Activated naive CD8-positive, alpha-beta T cell treated with anti-CD3 and anti-CD28 coated beads, Interleukin-2, amount 50 U/mL, for 24 hours (primary cell): Measurements from ENCODE around the gene USP4.
"Not testable (repeated sequence)": the region's sequence is repeated elsewhere in the genome, so short reads cannot be mapped to it uniquely, and the experiment has no call there.

Source experiments
- ATAC-seq: fragments of 150-1000 bp; cut with Tn5 transposase; one replicate; pipeline ENCODE4 v1.10.0; 2021
- DNase-seq: peaks from one replicate; pipeline ENCODE4 v3.0.0; 2021
- H3K27ac Mint-ChIP-seq: one replicate; pipeline ENCODE4 v1.8.0; 2021; ENCODE audit warnings: mild to moderate bottlenecking, mixed read lengths
- H3K27me3 Mint-ChIP-seq: one replicate; pipeline ENCODE4 v1.8.0; 2021; ENCODE audit warnings: mixed read lengths
- H3K36me3 Mint-ChIP-seq: one replicate; pipeline ENCODE4 v1.8.0; 2021; ENCODE audit warnings: low read depth, mixed read lengths
- H3K4me1 Mint-ChIP-seq: one replicate; pipeline ENCODE4 v1.8.0; 2021; ENCODE audit warnings: mixed read lengths
- H3K4me3 Mint-ChIP-seq: one replicate; pipeline ENCODE4 v1.8.0; 2021; ENCODE audit warnings: mild to moderate bottlenecking, moderate library complexity, mixed read lengths
- H3K9me3 Mint-ChIP-seq: one replicate; pipeline ENCODE4 v1.8.0; 2021; ENCODE audit warnings: mixed read lengths

The USP4 gene

GRCh38 chr3:49329186-49329585, 10.7 kb downstream of the USP4 start:
- peaks cover 50% of the 10 kb centered on the region for H3K36me3 Mint-ChIP-seq
- DNase-seq (no peak), ATAC-seq (no peak)
- no peak overlapping the region for H3K4me3 Mint-ChIP-seq
- no peaks in the 10 kb centered on the region for H3K9me3 Mint-ChIP-seq
- H3K4me1 Mint-ChIP-seq: peaks cover 12% of the 10 kb centered on the region
- no peak overlapping the region for H3K27ac Mint-ChIP-seq
- no peaks in the 10 kb centered on the region for H3K27me3 Mint-ChIP-seq

GRCh38 chr3:49328350-49328749, 11.5 kb downstream of the USP4 start:
- ATAC-seq, H3K4me3 Mint-ChIP-seq, H3K9me3 Mint-ChIP-seq, H3K4me1 Mint-ChIP-seq, H3K27ac Mint-ChIP-seq, H3K27me3 Mint-ChIP-seq, DNase-seq: not testable (repeated sequence)
- H3K36me3 Mint-ChIP-seq: peaks cover 50% of the 10 kb centered on the region

GRCh38 chr3:49327485-49327884, 12.4 kb downstream of the USP4 start:
- Mint-ChIP-seq H3K9me3 (no peaks in the 10 kb centered on the region), H3K4me3 (no peak overlapping the region), H3K27me3 (no peaks in the 10 kb centered on the region), H3K27ac (no peak overlapping the region), H3K36me3 (peaks cover 48% of the 10 kb centered on the region), H3K4me1 (no peaks in the 10 kb centered on the region)
- DNase-seq (no peak), ATAC-seq (no peak)

GRCh38 chr3:49324768-49325167, 15.1 kb downstream of the USP4 start:
- ATAC-seq: no peak

GRCh38 chr3:49316696-49317457, 23.0 kb downstream of the USP4 start:
- Mint-ChIP-seq H3K9me3 (no peaks in the 10 kb centered on the region), H3K4me1 (peaks cover 9% of the 10 kb centered on the region), H3K27me3 (no peaks in the 10 kb centered on the region), H3K36me3 (peaks cover 39% of the 10 kb centered on the region), H3K4me3 (no peak overlapping the region), H3K27ac (no peak overlapping the region)
- ATAC-seq: no peak
- DNase-seq: no peak

More at GRCh38 chr3:49324768-49325167, 15.1 kb downstream of the USP4 start:
- Mint-ChIP-seq H3K36me3 (peaks cover 58% of the 10 kb centered on the region), H3K27ac (no peak overlapping the region), H3K9me3 (no peaks in the 10 kb centered on the region), H3K4me3 (no peak overlapping the region), H3K4me1 (no peaks in the 10 kb centered on the region), H3K27me3 (no peaks in the 10 kb centered on the region)
- DNase-seq: no peak

- DNase-seq (no peak), ATAC-seq (peak; percentile 25)
- no peak overlapping the region for H3K4me3 Mint-ChIP-seq
- H3K27me3 Mint-ChIP-seq: no peaks in the 10 kb centered on the region
- H3K36me3 Mint-ChIP-seq: peaks cover 28% of the 10 kb centered on the region
- H3K4me1 Mint-ChIP-seq: peaks cover 9% of the 10 kb centered on the region
- no peaks in the 10 kb centered on the region for H3K9me3 Mint-ChIP-seq
- H3K27ac Mint-ChIP-seq: peak overlapping the region; percentile 49
Measured at GRCh38 chr3:49313896-49314688, 25.8 kb downstream of the USP4 start.

- Mint-ChIP-seq H3K9me3 (no peaks in the 10 kb centered on the region), H3K27me3 (no peaks in the 10 kb centered on the region), H3K27ac (no peak overlapping the region), H3K4me3 (no peak overlapping the region), H3K4me1 (peaks cover 9% of the 10 kb centered on the region), H3K36me3 (peaks cover 29% of the 10 kb centered on the region)
- DNase-seq (no peak), ATAC-seq (no peak)
Measured at GRCh38 chr3:49311283-49311682, 28.6 kb downstream of the USP4 start.

- DNase-seq (no peak), ATAC-seq (no peak)
- Mint-ChIP-seq H3K4me3 (no peak overlapping the region), H3K27ac (no peak overlapping the region), H3K36me3 (peaks cover 30% of the 10 kb centered on the region), H3K9me3 (no peaks in the 10 kb centered on the region), H3K27me3 (no peaks in the 10 kb centered on the region), H3K4me1 (peaks cover 9% of the 10 kb centered on the region)
Measured at GRCh38 chr3:49310677-49311076, 29.2 kb downstream of the USP4 start.

- DNase-seq (no peak), ATAC-seq (no peak)
- Mint-ChIP-seq H3K27ac (no peak overlapping the region), H3K4me1 (no peaks in the 10 kb centered on the region), H3K4me3 (no peak overlapping the region), H3K36me3 (peaks cover 29% of the 10 kb centered on the region), H3K27me3 (no peaks in the 10 kb centered on the region), H3K9me3 (no peaks in the 10 kb centered on the region)
Measured at GRCh38 chr3:49305608-49306007, 34.2 kb downstream of the USP4 start.

- DNase-seq (no peak), ATAC-seq (no peak)
- no peaks in the 10 kb centered on the region for H3K4me1 Mint-ChIP-seq
- H3K9me3 Mint-ChIP-seq: no peaks in the 10 kb centered on the region
- H3K4me3 Mint-ChIP-seq: no peak overlapping the region
- no peaks in the 10 kb centered on the region for H3K27me3 Mint-ChIP-seq
- H3K27ac Mint-ChIP-seq: no peak overlapping the region
- H3K36me3 Mint-ChIP-seq: peaks cover 36% of the 10 kb centered on the region
Measured at GRCh38 chr3:49302613-49303012, 37.2 kb downstream of the USP4 start.

GRCh38 chr3:49300595-49300994, 39.3 kb downstream of the USP4 start:
- no peak overlapping the region for H3K27ac Mint-ChIP-seq
- no peak overlapping the region for H3K4me3 Mint-ChIP-seq
- no peaks in the 10 kb centered on the region for H3K9me3 Mint-ChIP-seq
- H3K4me1 Mint-ChIP-seq: no peaks in the 10 kb centered on the region
- peaks cover 39% of the 10 kb centered on the region for H3K36me3 Mint-ChIP-seq
- H3K27me3 Mint-ChIP-seq: no peaks in the 10 kb centered on the region
- ATAC-seq (no peak), DNase-seq (no peak)

- no peaks in the 10 kb centered on the region for H3K4me1 Mint-ChIP-seq
- no peak overlapping the region for H3K27ac Mint-ChIP-seq
- H3K4me3 Mint-ChIP-seq: no peak overlapping the region
- ATAC-seq (peak; percentile 53), DNase-seq (no peak)
- H3K27me3 Mint-ChIP-seq: no peaks in the 10 kb centered on the region
- no peaks in the 10 kb centered on the region for H3K9me3 Mint-ChIP-seq
- H3K36me3 Mint-ChIP-seq: peaks cover 48% of the 10 kb centered on the region
Measured at GRCh38 chr3:49298511-49298910, 41.3 kb downstream of the USP4 start.

- DNase-seq (no peak), ATAC-seq (no peak)
- Mint-ChIP-seq H3K4me1 (no peaks in the 10 kb centered on the region), H3K9me3 (no peaks in the 10 kb centered on the region), H3K27me3 (no peaks in the 10 kb centered on the region), H3K36me3 (peaks cover 48% of the 10 kb centered on the region), H3K4me3 (no peak overlapping the region), H3K27ac (peak overlapping the region; percentile 26)
Measured at GRCh38 chr3:49296781-49297411, 43.0 kb downstream of the USP4 start.

GRCh38 chr3:49295489-49296058, 44.3 kb downstream of the USP4 start:
- Mint-ChIP-seq H3K27me3 (no peaks in the 10 kb centered on the region), H3K27ac (peak overlapping the region; percentile 13), H3K36me3 (peaks cover 47% of the 10 kb centered on the region), H3K4me3 (no peak overlapping the region), H3K4me1 (no peaks in the 10 kb centered on the region), H3K9me3 (no peaks in the 10 kb centered on the region)
- DNase-seq (peak; percentile 26), ATAC-seq (no peak)
